AG10803 (cell line): ENCODE data around the gene ADCY4.
"Not testable (repeated sequence)": the region's sequence is repeated elsewhere in the genome, so short reads cannot be mapped to it uniquely, and the experiment has no call there.

Experiments
- DNase-seq: peaks from one replicate; pipeline ENCODE4 v3.0.0; 2010; ENCODE audit warnings: low read depth
- H3K4me3 ChIP-seq: 2 replicates; pipeline ENCODE4 v1.5.1; 2011; ENCODE audit warnings: mild to moderate bottlenecking, low read length, control low read depth
- TF ChIP-seq, protein P1 (sequence below): conservative IDR thresholded peaks from 2 replicates; pipeline ENCODE4 v1.5.1; 2011; ENCODE audit warnings: mild to moderate bottlenecking, low read length, control low read depth, inconsistent platforms

The ADCY4 gene

DNA sequence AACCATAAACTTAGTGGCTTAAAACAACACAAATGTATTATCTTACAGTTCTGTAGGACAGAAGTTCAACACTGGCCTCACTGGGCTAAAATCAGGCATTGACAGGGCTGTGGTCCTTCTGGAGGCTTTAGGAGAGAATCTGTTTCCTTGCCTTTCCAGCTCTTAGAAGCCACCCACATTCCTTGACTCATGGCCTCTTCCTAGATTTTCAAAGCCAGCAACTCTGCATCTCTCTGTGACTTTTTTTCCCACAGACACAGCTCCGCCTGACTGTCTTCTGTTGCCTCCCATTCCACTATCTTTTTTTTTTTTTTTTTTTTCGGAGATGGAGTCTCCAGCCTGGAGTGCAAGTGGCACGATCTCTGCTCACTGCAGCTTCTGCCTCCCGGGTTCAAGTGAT, 21.3 kb upstream of the ADCY4 start:
- TF ChIP-seq, protein P1, sequence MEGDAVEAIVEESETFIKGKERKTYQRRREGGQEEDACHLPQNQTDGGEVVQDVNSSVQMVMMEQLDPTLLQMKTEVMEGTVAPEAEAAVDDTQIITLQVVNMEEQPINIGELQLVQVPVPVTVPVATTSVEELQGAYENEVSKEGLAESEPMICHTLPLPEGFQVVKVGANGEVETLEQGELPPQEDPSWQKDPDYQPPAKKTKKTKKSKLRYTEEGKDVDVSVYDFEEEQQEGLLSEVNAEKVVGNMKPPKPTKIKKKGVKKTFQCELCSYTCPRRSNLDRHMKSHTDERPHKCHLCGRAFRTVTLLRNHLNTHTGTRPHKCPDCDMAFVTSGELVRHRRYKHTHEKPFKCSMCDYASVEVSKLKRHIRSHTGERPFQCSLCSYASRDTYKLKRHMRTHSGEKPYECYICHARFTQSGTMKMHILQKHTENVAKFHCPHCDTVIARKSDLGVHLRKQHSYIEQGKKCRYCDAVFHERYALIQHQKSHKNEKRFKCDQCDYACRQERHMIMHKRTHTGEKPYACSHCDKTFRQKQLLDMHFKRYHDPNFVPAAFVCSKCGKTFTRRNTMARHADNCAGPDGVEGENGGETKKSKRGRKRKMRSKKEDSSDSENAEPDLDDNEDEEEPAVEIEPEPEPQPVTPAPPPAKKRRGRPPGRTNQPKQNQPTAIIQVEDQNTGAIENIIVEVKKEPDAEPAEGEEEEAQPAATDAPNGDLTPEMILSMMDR: no peak
- DNase-seq: no peak

DNA sequence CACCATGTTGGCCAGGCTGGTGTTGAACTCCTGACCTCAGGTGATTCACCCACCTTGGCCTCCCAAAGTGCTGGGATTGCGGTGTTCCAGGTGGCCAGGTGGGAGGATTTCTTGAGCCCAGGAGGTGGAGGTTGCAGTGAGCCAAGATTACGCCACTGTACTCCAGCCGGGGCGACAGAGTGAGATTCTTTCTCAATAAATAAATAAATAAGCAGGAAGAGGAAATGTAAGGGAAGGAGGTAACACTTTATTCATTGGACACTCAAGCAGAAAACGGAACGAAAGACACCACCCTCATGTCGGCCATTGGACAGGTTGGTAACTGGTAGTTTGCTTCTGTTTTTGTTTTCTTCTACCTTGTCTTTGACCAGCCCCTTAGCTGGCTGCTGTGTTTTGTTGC, 20.1 kb upstream of the ADCY4 start:
- no peak overlapping the region for H3K4me3 ChIP-seq
- DNase-seq: no peak
- TF ChIP-seq, protein P1: no peak

More for the DNA sequence above, 21.3 kb upstream of the ADCY4 start:
- no peak overlapping the region for H3K4me3 ChIP-seq

DNA sequence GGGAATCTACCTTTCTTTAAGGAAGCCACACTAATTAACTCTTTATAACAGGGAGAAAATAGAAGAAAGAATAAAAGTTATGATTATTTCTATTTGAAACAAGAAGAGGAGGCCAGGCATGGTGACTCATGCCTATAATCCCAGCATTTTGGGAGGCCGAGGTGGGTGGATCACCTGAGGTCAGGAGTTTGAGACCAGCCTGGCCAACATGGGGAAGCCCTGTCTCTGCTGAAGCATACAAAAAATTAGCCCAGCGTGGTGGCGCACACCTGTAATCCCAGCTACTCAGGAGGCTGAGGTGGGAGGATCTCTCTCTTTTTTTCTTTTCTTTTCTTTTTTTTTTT, 19.6 kb upstream of the ADCY4 start:
- DNase-seq, H3K4me3 ChIP-seq: not testable (repeated sequence)

DNA sequence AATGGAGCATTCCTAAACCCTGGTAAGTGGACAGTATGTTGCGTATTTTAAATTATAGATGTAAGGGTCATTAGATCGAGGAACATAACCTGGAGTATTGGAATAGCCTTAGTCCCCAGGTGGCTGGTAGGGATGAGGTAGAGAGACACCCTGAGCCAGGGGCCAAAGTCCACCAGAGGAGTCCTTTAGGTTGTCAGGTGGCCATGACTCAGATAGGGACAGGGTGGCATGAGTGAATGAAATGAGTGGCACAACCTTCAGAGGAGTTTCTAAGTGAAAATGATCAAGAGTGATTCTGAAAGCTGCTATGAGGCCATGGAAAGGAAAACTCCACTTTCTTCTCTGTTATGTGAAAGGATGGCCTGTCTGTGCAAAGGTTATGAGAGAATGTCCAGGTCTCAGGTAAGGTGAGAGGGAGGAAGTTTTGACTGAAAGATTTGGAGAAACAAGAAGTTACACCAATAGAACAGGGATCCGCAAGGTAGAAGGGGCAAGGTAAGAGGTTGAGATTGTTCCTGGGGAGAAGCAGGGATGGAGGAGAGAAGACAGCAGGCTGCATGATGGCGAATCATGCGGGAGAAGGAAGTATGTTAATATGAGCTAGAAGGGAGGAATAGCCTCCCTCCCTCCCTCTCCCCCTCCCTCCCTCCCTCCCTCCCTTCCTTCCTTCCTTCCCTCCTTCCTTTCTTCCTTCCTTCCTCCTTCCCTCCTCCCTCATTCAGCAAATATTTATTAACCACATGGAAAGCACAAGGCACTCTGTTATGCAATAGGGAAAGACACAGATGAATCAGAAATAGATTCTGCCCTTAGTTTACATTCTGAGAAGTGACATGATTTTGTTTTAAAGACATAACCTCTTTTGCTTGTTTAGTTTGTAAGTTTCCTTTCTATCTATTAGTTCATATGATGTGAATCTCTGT, 18.9 kb upstream of the ADCY4 start:
- peak; percentile 69 for DNase-seq
- TF ChIP-seq, protein P1: no peak
- H3K4me3 ChIP-seq: no peak overlapping the region

DNA sequence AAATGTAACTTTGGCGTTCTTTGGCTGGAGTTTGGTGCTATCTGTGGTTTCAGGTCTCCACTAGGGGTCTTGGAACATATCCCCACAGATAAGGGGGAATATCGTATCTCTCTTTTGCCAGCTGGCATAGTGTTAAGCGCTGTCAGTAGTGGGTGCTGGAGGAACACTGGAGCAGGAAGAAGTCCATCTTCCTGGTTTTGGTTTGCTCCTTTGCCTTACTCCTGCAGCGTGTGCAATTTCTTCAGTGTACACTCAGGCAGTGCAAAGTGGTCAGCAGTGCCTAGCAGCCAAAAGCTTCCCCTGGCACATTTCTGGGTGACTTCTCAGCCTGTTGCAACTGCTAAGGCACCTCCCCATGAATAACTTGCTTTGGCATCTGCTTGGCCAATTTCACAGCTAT, 16.6 kb upstream of the ADCY4 start:
- peak; percentile 69 for DNase-seq
- H3K4me3 ChIP-seq: no peak overlapping the region
- TF ChIP-seq, protein P1: no peak; the same call in 1 of the 2 replicates

DNA sequence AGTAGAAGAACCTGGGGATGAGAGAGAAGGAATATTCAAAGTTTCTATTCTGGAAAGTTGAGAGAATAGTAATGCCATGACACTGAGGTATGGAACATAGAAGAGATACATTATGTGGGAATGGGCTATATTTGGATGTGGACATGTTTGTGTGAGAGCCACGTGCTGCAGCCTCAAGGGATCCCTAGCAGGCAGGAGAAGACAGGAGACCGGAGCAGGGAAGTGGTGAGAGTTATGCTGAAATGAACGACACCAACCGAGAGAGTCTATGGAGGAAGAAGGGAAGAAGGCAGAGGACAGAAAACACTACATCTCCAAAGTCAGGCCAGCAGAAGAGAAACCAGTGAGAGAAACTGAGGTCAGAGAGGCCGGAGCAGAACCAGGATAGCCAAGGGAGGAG, 14.9 kb upstream of the ADCY4 start:
- no peak overlapping the region for H3K4me3 ChIP-seq
- no peak for DNase-seq
- TF ChIP-seq, protein P1: no peak

DNA sequence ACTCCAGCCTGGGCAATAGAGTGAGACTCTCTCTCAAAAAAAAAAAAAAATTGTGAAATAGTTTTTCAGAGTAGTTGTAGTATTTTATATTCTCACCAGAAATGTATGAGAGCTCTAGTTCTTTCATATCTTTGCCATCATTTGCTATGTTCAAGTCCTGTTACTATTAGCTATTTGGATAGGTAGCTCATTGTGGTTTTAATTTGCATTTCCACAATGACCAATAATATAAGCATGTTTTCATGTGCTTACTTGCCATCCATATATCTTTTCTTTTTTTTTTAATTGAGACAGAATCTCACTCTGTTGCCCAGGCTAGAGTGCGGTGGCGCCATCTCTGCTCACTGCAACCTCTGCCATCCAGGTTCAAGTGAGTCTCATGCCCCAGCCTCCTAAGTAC, 13.3 kb upstream of the ADCY4 start:
- TF ChIP-seq, protein P1: no peak
- H3K4me3 ChIP-seq: no peak overlapping the region
- no peak for DNase-seq
